GM12891 (cell line): ENCODE results near the gene PRKCA.

ENCODE experiments used
- PAX5 ChIP-seq: IDR thresholded peaks from 2 replicates; pipeline ENCODE4 v1.6.1; 2011; ENCODE audit warnings: low read length, moderate library complexity, mild to moderate bottlenecking; ENCODE audit not compliant: insufficient read depth, severe bottlenecking
- POLR2A ChIP-seq: IDR thresholded peaks from 2 replicates; pipeline ENCODE4 v1.6.1; 2011; ENCODE audit warnings: low read depth, low read length, control low read depth
- POLR2AphosphoS5 ChIP-seq: IDR thresholded peaks from 2 replicates; pipeline ENCODE4 v1.6.1; 2011; ENCODE audit warnings: low read depth, low read length, control low read depth
- SPI1 ChIP-seq: IDR thresholded peaks from 2 replicates; pipeline ENCODE4 v1.6.1; 2011; ENCODE audit warnings: low read depth, low read length, control low read depth

GRCh38 chr17:66444031-66444430 is 141.6 kb downstream of the PRKCA start:
- TF ChIP-seq POLR2AphosphoS5 (no peak), PAX5 (no peak), POLR2A (no peak), SPI1 (no peak)
